GDM1 (cell line): ENCODE data around the gene MZF1.
"Not testable (repeated sequence)": the region's sequence is repeated elsewhere in the genome, so short reads cannot be mapped to it uniquely, and the experiment has no call there.

Experiments used
- DNase-seq: peaks from one replicate; lab custom pipeline; 2025; lab: John Stamatoyannopoulos, UW

Gene MZF1

DNA sequence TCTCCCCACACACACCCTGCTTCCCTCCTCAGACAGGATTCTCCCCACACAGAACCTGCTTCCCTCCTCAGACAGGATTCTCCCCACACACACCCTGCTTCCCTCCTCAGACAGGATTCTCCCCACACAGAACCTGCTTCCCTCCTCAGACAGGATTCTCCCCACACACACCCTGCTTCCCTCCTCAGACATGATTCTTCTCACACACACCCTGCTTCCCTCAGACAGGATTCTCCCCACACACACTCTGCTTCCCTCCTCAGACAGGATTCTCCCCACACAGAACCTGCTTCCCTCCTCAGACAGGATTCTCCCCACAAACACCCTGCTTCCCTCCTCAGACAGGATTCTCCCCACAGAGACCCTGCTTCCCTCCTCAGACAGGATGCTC lies 34.0 kb downstream of the MZF1 start:
- DNase-seq = not testable (repeated sequence)

DNA sequence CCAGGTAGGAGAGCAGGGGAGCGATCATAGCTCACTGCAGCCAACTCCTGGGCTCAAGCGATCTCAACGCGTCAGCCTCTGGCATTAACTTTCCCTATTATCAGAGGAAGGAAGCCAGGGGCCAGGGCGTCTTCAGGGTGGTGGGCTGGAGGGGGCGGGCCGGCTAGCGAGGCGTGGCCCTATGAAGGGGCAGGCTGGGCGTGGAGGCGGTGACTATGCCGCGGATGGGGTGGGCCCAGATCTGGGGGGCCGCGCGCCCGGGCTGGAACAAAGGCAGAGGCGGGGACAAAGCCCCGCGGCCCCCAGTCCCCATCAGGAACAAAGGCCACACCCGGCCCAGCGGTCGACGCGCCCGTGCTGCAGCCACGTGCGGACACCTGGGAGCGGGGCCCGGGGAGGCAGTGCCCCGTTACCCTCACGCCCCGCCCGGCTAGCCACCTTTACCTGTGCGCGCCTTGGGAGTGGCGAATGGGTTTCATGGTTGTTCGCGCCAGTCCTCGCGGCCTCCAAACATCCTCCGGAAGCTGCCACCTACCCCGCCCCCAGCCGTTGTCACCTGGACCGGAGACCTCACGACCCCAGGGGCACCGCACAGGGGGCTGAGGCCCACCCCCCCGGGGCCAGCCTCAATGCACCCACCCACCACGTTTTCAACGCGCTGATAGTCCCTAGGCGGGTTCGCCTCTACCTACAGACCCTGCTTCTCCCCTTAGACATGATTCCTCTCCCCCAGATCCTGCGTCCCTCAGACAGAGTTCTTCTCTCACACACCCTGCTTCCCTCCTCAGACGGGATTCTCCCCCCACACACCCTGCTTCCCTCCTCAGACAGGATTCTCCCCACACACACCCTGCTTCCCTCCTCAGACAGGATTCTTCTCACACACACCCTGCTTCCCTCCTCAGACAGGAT lies 34.6 kb downstream of the MZF1 start:
- peak; percentile 82 for DNase-seq

DNA sequence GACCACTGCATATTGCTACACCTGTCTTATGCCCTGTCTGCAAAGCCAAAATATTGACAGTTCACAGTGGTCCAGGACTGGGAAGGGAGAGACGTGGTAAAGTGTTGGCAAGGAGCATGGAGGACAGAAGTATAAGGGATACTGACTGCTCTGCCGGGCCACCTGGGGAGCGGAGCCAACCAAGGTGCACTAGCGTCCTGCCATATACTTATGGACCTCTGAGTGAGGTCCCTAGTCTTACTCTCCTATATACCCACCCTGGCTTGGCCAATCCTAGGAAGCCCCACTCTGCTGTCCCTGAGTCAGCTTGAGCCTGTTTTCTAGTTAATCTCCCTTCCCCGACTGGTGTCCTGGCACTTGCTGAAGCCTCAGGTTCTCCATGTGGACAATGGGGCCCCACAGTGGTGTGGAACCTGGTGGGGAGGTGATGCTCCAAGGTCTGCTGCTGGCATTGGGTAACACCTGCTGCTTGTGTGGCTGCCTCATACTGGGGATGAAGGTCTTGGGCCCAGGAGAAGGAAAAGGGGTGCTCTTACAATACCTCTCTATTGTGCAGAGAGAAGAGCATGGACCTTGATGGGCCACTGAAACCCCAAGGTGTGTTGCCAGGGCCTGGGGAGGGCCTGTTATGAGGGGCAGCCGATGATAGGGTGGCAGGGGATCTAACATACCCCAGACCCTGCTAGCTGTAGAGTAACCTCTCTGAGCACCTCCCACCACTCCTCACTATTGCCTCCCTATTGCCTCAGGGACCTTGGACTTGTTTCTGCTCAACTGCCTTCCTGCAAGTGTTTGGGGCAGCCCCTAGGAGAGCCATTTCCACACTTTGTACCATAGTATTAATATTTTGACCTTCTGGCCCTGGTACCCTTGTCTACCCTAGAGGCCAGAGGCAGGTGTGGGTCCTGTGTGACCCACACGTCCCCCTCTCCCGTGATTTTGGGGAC lies 36.0 kb downstream of the MZF1 start:
- DNase-seq = no peak

DNA sequence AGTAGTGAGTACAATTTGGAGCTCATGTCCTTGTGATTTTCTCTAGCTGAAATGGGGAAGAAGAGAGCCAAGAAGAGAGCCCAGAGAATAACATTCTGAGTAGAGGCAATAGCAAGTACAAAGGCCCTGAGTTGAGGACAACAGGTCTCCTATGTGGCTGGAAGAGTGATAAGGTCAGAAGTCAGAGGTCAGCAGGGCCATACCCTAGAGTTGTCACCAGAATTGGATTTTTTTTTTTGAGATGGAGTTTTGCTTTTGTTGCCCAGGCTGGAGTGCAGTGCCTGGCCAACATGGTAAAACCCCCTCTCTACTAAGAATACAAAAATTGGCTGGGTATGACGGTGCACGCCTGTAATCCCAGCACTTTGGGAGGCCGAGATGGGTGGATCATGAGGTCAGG lies 37.3 kb downstream of the MZF1 start:
- DNase-seq = no peak

- DNase-seq = no peak
Observed at GRCh38 chr19:58531034-58531840, 41.9 kb downstream of the MZF1 start.

DNA sequence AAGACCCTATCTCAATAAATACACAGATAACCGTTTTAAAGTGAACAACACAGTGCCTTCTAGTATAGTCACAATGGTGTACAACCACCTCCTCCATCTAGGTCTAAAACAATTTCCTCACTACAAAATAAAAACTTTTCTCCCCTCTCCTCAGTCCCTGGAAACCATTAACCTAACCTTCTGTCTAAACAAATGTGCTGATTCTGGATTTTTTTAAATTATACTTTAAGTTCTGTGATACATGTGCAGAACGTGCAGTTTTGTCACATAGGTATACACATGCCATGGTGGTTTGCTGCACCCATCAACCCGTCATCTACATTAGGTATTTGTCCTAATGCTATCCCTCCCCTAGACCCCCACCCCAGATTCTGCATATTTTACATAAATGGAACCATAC lies 43.7 kb downstream of the MZF1 start:
- no peak for DNase-seq

GRCh38 chr19:58522709-58523108 lies 50.4 kb downstream of the MZF1 start:
- no peak for DNase-seq

DNA sequence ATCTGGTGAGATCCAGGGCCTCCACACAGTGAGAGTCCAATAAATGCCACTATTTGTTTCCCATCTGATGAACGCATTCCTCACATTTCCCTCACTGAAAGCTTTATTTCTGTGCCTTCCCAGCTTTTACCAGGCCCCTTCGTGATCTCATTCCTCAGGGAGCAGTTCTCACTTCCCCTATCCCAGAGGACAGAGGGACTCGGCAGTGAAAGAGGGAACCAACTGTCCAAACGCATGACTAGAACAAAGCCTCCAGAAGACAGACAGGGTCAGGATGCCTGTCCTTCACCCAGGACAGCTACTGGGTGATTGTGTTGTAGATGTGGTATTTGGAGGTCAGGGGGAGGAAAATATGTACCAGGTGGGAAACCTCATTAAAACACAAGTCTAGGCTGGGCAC lies 51.5 kb downstream of the MZF1 start:
- no peak for DNase-seq

DNA sequence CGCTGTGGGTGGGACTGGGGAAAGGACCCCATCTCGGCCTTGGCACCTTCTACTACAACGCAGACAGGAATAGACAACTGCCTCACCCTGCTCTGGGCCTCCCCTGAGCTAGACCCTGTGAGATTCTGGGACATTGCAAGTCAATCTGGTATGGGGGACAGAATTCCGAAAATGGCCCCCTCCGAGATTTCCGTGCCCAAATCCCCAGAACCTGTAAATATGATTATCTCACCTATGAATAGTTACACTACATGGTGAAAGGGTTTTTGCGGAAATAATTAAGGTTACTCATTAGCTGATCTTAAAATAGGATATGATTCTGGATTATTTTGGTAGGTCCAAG lies 52.9 kb downstream of the MZF1 start:
- no peak for DNase-seq

GRCh38 chr19:58519355-58520256 lies 53.5 kb downstream of the MZF1 start, which contains the start of gene ZBTB45:
ZBTB45 (minus strand) TSS chr19:58519810; CDS start chr19:58517673, 2,137 bp downstream.
- DNase-seq = peak; percentile 97

DNA sequence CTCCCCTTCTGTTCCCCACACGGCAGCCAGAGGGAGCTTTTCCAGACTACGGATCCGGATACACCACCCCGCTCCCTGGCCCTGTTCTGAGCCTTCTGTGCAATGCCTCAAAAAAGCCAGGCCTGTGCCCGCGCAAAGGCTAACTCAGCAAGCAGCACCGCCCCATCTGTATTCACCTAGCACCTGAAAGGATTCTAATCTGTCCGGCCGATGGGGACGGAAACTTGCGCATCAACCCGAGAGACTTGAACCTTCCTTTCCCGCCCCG lies 54.1 kb downstream of the MZF1 start:
- peak; percentile 43 for DNase-seq

DNA sequence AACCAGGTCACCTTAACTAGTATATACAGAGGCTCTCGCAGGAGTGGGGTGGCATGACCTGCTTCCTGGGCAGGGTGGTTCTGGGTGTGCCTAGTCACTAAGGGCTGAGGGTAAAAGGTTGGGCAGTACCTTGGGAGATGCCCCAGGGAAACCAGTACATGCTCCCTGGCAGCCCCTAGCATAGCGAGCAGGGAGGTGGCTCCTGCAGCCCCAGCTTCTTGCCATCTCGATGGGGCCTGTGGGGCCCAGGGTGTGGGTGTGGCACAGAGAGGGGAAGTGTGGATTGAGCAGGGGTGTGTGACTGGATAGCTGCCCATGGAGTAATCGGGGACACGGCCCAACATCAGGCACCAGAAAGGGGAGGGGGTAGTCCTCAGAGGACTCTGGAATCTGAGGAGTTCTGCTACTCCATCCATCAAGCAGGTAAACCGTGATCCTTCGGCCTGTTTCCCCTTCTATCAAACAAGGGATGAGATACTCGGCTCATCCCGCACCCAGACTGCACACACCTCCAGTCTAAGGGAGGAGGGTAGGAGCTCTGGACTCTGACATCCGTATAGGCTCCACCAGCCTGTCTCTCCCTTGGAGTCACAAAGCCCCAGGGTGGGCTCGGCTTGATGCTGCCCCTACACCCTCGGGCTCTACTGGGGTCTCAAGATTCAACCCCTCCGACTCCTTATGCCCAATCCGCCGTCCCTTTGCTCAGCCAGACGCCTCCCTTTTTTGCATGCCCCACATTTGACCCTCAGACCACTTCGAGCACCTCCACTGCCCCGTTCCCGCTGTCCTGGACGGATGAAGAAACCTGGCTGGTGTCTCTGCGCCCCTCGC lies 54.7 kb downstream of the MZF1 start:
- no peak for DNase-seq

- DNase-seq = no peak
Observed at GRCh38 chr19:58516964-58517833, 55.9 kb downstream of the MZF1 start.

- no peak for DNase-seq
Observed at GRCh38 chr19:58516246-58516836, 56.8 kb downstream of the MZF1 start.

DNA sequence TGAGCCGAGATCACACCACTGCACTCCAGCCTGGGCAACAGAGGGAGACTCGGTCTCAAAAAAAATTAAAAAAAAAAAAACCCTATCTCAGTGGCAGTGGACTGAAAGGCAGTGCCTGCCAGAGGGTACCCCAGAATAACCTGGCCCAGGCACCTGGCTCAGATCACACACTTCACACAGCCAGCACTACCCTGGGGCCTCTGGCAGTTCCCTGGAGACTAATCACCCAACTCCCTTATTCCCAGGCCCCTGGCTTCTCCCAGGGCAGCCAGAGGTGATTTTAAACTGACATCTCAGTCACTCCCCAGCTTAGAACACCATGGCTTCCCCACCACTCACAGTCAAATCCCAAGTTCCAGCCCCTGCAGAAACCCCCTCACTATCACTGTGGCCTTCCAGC lies 57.9 kb downstream of the MZF1 start:
- no peak for DNase-seq

GRCh38 chr19:58514564-58515022 lies 58.5 kb downstream of the MZF1 start:
- no peak for DNase-seq

DNA sequence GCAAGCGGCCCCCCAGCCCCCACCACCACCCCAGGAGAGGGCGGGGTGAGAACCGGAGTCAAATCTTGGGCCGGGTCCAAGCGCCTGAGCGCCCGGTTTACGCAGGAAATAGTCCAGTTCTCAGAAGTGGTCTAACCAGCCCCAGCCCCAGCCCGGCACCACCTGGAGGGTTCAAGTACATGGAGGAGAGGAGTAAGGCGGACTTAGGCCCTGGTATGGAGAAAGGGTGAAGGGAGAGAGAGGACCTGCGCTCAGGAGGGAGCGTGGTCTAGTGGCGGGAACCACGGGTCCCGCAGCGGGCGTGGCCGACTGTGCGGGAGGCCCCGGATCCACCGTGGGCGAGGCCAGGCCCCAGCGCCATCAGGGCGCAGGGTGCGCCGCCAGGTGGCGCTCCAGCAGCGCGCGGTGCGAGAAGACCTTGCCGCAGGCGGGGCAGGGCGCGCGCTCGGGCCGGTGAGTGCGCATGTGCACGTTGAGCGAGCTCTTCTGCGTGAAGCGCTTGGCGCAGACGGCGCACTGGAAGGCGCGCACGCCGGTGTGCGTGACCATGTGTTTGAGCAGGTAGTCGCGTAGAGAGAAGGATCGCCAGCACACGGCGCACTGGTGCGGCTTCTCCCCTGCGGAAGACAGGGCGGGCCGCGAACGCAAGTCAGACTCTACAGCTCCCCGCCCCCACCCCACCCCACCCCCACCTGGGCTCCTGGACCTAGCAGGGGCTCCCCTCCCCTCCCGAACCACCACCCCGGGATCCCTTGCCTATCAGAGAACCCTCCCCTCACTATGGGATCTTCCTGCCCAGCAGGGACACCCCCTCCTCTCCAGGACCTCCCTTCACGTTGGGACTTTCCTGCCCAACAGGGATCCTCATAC lies 59.2 kb downstream of the MZF1 start:
- peak; percentile 95 for DNase-seq

- no peak for DNase-seq
Observed at GRCh38 chr19:58513213-58513693, 59.9 kb downstream of the MZF1 start.
